T-helper 9 cell (primary cell): ENCODE data around the gene ESRRG.
"Not testable (repeated sequence)": the region's sequence is repeated elsewhere in the genome, so short reads cannot be mapped to it uniquely, and the experiment has no call there.

Source experiments
- DNase-seq: peaks from one replicate; pipeline ENCODE4 v3.0.0-alpha.2; 2020

Gene ESRRG

DNA sequence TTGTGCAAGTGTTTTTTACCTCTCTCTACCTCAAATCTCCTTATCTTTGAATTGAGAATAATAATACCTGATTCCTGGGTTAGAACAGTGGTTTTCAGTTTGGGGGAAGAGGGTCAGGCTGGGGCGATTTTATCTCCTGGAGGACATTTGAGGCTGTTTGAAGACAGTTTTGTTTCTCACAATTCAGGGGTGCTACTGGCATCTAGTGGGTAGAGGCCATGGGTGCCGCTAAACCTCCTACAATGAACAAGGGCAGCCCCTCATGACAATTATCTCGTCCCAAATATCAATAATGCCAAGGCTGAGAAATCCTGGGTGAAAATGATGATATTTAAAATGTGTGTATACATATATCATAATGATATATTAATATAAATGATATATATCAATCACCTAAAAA lies 160.8 kb downstream of the ESRRG start:
- DNase-seq = no peak

DNA sequence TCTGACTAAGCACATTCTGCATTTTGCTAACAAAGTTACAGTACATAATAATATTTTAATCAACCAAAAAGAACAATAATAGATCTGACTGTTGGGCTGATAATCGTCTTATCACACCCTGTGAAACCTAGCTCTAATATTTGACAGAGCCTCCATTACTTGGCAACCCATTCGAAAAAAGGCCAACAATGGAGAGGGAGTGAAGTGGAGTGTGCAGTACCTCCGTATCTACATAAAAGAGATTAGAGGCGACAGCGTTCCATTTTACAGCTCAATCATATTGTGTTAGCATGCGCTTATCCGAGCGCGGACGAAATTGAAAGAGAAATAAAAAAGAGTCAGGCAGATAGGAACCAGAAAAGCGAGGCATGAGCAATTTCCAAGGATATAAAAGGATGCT lies 162.7 kb downstream of the ESRRG start:
- no peak for DNase-seq

DNA sequence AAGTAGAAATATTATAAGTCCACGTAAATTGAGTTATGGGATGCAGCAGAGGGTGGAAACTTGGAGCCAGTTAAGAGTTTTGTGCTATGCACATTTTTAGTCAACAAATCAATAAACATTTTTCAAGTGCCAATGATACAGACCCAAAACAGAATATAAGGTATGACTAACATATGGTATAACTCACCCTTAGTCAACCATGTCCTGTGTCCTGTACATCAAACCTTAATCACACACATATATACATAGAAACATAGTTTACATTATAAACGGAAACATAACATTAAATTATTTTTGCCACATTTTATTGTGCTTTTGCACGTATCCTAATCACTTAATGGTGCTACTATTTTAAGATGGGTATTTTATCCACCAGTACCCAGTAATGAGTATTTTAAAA lies 163.9 kb downstream of the ESRRG start:
- no peak for DNase-seq

DNA sequence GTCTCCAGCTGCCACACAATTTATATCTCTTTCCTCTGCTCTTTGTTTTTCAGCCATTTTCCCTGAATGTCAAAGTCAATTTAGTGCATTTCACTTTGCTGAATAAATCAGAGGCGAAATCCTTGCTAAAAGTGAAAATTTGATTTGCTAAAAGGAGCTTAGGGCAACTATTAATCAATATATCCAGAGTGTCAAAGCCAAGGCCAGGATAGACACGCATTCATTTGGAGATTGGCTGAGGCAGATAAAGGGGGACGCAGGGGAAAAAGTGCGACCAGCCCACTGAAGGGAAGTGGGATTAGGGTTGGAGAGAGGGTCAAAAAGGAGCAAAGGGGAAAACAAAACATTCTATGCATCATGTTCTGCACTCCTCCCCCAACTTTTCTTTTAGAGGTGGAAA lies 167.6 kb downstream of the ESRRG start:
- no peak for DNase-seq

DNA sequence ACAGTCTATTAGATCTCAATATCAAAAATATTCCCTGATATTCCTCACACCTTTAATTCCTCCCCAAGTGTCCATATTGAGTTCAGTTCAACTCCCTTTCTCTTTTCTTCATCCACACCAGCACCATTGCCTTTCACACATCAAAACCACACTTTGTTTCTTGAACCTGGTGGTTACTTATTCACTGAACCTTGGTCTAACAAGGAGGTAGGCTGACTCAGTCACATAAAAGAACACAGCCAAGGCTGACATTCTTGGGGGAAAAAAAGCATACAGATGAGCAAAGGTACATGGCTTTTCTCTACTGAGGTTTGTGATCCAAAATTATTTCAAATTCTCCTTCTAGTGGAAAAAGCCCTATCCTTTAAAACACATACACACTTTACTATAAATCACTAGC lies 168.3 kb downstream of the ESRRG start:
- no peak for DNase-seq

DNA sequence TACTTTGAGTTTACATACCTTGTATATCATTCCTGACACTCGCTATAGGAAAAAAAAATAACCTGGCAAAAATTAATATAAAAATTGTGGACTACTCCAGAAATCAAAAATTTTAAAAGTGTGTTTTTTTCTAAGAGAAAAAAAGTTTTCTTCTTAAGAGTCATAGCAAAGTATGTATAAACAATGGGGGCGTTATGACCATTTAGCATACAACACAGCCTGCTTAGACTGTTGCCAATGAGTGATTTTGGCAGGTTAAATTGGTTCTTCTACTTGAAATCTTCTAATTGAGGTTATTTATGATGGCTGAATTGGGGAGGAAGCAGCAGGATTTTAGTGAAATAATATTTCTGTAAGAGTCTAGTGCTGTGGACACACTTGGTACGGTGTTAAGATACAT lies 169.5 kb downstream of the ESRRG start:
- no peak for DNase-seq

DNA sequence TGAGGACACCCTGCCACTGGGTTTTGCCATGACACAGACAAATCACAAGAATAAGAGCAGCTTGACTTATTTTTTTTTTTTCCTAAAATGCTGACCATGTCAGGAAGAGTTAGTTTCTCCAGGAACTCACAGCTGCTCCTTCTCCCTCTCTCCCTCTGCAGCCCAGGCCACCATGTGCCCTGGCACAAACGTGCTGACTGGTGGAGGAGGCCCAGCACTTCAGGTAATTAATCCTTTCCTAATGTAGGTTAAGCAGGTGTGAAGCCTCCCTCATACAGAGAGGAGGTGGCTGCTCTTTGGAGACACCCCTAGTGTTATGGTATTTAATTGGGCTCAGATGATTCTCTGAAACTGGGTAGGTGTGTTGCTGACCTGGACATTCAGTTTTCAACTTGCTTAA lies 170.2 kb downstream of the ESRRG start:
- no peak for DNase-seq

DNA sequence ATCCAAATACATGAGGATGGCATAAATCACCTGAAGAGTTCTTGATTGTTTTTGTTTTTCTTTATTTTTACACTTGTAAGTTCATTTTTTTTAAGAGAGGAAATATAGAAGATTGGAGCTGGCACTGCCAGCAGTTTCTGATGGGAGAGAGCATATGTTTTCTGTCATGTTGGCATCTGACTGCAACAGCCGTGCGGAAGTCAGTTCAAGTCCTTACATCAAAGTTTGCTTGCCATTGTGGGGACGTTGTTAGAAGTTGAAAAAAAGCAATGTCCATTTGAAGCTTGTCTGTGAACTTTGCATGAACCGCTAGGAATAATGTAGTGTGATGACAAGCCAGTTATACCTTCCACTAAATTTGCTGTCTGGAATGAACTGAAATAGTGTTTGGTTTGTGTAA lies 173.4 kb downstream of the ESRRG start:
- no peak for DNase-seq

DNA sequence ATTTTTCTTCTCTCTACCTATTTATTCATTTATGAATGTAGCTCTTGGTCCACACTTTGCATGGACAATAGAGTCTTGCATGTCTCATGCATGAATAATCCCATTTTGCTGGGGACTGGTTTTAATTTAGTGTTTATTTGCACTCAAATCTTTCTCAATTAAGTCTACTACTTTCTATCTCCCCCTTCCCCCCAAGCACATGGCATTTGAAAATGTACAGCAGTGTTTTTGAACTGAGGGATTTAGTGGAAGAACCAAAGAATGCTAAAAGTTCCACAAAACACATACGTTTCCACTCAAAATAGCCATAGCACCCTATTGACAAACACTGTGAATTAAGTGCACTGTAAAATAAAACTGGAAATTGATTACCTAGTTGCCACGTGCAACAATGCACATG lies 180.5 kb downstream of the ESRRG start:
- DNase-seq = no peak

DNA sequence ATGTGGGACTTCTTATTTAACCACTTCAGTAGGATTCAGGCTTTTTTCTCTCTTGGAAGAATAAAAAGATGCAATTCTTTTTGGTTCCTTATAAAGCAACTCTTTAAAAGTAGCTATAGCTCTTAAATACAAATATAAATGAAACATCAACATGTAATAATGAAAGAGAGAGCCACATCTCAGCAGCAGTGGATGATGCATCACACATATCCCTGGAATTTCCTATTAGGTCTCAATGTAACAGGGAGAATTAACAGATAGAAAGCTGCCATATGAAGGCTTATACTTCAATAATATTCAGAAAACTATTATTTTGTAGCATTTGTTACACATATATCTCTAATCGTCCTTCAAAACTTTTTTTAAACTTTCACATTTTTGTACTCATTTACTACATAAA lies 181.0 kb downstream of the ESRRG start:
- no peak for DNase-seq

DNA sequence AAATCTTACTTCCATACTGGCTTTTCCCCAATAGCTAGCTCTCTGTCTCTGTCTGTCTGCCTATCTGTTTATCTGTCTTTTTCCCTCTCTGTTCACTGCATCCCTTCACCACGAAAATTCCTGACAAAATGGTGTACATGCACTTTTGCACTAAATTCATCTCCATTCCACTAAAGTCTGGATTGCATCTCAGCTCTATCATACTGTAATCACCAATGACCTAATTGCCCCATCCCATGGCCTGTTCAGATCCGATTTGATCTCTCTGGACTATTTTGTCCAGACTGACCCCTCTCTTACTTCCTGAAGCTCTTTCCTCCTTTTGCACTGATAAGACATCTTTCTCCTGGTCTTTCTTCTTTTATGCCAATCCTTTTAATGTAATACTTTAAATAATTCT lies 187.5 kb downstream of the ESRRG start:
- no peak for DNase-seq

DNA sequence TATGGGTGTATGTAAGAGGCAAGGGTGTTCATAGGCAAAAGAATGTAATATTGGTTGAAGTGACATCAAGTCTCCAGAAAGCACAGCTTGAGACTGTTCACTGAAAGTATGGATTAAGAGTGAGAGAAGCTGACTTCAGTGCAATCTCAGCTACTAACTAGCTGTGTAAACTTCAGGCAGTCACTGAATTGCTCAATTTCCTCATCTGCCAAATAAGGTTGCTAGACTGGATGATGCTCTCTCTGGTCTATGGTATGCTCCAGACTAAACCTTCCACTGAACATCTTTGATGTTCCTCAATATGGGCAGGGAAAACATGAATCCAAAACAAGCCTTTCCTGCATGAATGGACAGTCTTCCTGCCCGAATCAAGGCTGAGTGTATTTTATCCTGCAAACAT lies 188.2 kb downstream of the ESRRG start:
- no peak for DNase-seq

DNA sequence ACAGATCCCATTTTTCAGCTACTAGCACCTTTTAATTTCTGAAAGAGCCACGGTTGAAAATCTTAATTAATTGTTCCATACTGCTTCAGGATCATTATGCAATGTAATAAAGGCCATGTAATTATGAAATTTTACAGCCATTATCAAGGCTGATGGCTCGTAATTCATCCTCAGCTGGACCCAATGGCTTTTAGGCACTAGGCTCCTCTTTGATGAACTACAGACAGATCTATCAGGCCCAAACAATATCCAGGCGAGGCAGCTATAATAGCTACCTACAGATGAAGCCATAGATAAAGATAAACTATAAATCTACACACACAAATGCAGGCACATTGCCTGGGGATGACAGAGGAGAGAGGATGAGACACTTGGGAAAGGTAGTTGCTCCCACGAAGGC lies 189.5 kb downstream of the ESRRG start:
- DNase-seq = no peak

DNA sequence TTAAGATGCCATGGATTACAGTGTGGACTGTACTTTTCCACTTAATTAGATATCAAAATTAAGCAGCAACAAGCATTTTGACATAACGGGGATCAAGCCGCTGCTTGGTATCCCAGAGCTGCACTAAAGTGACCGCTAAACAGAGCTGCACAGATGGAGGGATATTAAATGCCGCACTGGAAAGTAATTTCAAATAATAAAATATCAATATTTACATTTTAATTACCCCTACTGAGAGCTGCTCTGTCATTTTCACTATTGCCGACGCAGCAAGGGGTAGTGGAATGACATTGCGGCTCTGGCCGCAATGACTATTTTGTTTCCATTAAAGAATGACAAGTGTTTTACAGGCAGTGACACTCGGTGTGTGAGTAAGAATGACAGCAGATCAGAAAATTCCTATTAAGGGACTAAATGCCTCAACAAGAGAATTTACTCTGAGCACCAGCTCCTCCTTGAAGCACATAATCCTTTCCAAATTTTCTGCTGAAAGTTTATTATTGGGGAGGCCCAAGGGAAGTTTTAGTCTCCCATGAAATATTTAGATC lies 190.9 kb downstream of the ESRRG start:
- DNase-seq = no peak

DNA sequence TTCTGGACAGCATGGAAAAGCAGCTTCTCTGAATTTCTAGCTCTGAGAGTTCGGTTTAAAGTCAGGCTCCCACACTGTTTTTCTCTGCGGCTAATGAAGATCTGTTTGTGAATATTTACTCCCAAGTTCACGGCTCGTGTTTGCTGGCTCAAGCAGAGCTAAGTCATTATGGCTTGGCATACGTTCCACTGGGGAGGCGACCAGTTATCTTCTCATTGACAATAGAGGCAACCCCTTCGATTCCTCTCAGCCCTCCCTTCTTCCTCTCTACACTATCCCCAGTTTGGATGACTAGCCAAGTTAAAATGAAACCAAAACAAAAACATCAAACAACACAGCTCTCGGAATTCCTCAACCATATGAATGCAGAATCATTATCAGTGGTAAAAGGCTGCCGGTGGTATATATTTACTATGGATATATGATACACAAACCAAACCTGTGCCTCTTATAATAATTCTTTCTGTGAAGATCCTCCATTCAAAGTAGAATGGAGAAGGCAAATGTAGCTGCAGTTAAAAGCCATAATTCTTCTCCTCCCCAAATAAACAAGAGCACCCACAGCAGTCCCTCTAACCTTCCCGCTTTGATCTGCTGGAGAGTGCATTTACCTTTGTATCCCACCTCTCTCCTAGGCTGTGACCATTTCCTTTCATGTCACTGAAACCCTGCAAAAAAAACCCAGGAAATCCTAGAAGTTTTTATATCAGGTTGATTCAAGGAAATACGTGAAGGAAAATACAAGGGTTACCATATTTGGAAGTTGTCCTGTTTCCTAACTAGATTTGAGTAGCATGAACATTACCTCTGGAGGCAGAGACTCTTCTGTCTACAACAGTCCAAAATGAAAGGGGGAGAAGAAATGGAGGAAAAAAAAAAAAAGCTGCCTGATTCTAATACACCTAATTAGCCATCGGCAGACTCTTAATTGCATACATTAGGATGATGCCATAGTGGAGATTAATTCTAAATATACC lies 191.7 kb downstream of the ESRRG start:
- no peak for DNase-seq

DNA sequence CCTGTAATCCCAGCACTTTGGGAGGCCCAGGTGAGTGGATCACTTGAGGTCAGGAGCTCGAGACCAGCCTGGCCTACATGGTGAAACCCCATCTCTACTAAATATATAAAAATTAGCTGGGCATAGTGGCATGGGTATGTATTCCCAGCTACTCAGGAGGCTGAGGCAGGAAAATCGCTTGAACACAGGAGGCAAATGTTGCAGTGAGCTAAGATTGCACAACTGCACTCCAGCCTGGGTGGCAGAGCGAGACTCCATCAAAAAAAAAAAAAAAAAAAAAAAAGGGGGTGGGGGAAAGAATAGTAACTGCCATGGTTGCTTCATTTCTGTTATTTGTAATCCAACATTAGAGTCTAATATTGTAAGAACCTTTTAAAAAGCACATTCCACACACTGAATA lies 193.4 kb downstream of the ESRRG start:
- not testable (repeated sequence) for DNase-seq

DNA sequence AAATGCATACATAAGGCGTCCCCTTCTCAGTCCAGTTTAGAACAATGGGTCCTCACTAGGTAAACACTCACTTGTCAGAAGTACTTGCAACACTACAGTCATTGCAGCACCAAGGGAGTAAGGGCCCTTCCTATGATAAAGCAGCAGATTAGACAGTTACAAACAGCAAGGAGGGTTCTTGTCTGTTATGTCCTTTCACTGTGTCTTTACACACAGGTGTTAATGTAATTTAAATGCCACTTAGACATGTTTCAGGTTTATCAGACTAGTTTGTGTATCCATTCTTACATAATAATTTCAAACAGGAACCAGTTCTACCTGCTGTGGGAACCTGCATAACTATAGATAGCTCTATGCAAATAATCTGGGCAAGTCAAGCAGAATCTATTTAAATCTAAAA lies 194.4 kb downstream of the ESRRG start:
- DNase-seq = no peak

DNA sequence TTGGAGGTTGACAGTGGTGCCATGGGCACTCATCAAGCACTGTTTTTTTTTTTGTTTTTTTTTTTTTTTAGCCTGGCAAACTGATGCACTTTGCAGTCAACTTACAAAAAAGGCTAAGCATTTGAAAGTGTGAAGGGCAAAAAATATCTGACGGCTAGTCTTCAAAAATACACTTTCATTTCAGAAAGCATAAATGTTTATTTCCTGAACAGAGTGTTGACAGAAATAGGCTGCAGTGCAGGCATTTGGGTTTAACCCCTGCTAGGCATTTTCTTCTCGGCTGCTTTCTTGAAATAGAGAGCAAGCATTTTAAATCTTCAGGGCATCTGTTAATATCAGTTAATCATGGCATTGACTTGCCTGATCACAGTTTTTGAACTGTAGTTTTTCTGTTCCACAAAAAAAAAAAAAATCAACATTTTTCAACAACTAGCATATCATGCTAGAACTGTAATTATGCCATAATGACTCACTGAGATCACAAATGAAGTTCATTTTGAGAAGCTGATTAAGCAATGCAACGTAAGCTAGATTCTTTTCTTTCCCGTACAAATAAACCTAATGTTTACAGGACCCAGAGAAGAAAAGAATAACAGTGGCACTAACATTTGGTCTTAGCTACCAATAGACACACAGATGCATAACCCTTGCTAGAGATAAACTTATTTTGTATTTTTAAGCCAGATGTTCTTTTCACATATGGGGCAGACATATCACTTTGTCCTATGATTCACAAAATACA lies 199.6 kb downstream of the ESRRG start:
- no peak for DNase-seq

DNA sequence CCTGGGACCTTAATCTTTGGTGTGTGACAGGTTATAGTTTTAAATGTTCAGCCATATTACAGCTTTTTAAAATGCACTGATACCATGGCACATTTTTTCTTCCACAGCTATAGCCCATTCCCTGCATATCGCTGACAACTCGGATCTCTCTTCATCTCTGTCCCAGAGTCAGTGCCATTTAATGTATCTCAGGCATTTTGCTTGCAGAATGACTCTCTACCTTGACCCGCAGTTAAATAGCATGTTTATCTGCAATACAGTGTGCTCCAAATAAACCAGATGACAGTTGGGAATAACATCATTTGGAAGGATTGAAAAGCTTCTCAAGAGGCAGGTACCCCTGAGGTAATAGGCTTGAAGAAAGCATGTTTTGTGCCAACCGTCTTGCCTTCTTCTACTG lies 200.2 kb downstream of the ESRRG start:
- no peak for DNase-seq

DNA sequence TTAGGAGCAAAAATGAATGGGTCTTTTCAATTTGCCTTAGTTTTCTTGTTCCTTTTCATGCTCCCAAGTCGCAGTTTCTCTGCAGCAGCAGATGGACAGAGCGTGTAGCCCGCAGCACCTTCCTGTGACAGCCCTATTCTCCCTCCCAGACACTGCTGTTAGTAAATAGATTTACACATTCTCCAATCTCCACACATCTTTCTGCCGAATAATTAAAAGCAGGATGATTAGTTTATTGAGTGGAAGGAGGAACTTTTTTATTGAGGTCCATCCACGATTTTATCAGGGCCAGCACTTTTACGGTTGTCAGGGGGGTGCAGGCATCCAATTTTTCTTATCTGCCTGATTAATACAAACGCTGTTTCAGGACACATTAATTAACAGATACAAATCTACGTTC lies 201.8 kb downstream of the ESRRG start:
- no peak for DNase-seq

DNA sequence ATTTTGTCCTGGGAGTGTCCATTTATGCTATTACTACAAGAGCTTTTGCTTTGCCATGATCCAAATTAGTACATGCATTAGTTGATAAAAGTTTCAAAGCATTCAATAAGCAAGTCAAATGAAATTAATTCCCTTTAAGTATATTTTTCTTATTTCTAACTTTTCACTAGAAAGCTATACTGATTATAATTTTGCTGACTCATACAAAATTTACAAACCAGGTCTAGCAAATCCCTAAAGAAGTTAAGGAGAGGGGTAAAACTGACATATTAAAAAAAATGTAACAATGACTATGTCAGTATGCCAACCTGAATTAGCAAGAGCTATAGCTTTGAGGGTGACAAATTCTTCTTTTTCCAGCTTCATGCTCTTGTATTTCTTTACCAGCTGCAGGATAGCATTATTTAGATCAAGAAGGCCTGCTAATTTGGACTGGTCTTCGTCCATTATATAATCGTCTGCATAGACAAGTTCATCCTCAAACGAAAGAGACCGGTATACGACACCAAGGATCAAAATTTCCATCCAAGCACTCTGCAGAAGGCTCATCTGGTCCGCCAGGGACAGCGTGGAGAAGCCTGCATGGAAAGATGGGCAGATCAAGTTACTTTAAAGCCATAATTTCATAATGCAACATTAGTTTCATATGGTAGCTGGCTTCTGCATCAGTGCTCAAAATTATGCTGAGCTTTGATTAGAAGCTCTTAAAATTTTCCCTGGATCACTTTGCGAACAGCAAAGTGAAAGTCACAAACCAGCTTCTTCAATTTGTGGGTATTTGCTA lies 204.2 kb downstream of the ESRRG start:
- DNase-seq = no peak

DNA sequence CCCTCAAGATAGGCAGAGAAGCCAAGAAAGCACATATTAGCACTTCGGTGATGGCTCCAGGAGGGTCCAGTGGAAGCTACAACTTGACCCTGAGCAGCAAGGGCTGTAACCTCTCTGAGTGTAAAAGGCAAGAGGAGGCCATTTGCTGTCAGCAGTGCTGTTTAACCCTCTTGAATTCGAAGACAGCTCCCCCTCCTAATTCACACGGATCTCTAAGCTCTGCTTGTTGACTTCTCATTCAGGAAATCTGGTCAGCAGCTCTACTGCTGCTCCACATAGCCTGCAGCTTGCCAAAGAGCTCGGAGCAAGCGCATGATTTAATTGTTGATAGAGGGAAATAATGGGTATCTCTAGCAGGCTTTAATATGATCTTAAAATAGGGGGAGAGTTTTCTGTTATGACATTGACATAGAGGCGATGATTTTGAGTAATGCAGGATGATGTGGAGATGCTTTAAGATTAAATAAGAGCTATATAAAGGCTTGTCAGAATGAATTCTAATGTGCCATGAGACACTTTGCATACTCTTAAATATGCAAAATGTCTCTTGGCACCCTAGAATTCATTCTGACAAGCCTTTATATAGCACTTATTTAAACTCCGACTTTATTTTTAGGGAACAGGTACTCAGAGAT lies 220.6 kb downstream of the ESRRG start:
- DNase-seq = no peak
